Skeletal muscle satellite cell (primary cell): ENCODE data around the gene CCDC141.
A peak's percentile ranks its signal among the peaks of the same experiment; 100 is the strongest.
"Not testable (repeated sequence)": the region's sequence is repeated elsewhere in the genome, so short reads cannot be mapped to it uniquely, and the experiment has no call there.

Experiments used
- H3K27me3 ChIP-seq: 2 replicates; pipeline ENCODE4 v1.7.0; 2013; ENCODE audit warnings: low read length; ENCODE audit not compliant: control insufficient read depth, insufficient read depth
- H3K36me3 ChIP-seq: 2 replicates; pipeline ENCODE4 v1.7.0; 2013; ENCODE audit warnings: mild to moderate bottlenecking, control low read depth, low read length; ENCODE audit not compliant: insufficient read depth
- H3K4me1 ChIP-seq: 2 replicates; pipeline ENCODE4 v1.7.0; 2013; ENCODE audit warnings: low read length; ENCODE audit not compliant: control insufficient read depth, insufficient read depth
- H3K4me2 ChIP-seq: 2 replicates; pipeline ENCODE4 v1.7.0; 2013; ENCODE audit warnings: mild to moderate bottlenecking, low read length
- H3K4me3 ChIP-seq: 2 replicates; pipeline ENCODE4 v1.7.0; 2013; ENCODE audit warnings: low read length
- H3K9ac ChIP-seq: 2 replicates; pipeline ENCODE4 v1.7.0; 2013; ENCODE audit warnings: mild to moderate bottlenecking, low read depth, low read length, moderate library complexity
- H3K9me3 ChIP-seq: replicated peaks from 2 replicates; pipeline ENCODE4 v1.7.0; 2013; ENCODE audit warnings: mild to moderate bottlenecking, control low read depth, low read length

Gene CCDC141

GRCh38 chr2:179069685-179070084 lies 19.7 kb upstream of the CCDC141 start:
- Histone ChIP-seq H3K4me2 (no peak overlapping the region), H3K9me3 (no peaks in the 10 kb centered on the region), H3K27me3 (no peaks in the 10 kb centered on the region), H3K4me1 (no peaks in the 10 kb centered on the region), H3K4me3 (no peak overlapping the region), H3K9ac (no peak overlapping the region), H3K36me3 (no peaks in the 10 kb centered on the region)

- Histone ChIP-seq H3K4me1 (no peaks in the 10 kb centered on the region), H3K9me3 (no peaks in the 10 kb centered on the region), H3K4me2 (no peak overlapping the region), H3K36me3 (no peaks in the 10 kb centered on the region), H3K27me3 (no peaks in the 10 kb centered on the region), H3K9ac (no peak overlapping the region), H3K4me3 (no peak overlapping the region)
These were observed 19.2 kb upstream of the CCDC141 start for GRCh38 chr2:179068991-179069643.

DNA sequence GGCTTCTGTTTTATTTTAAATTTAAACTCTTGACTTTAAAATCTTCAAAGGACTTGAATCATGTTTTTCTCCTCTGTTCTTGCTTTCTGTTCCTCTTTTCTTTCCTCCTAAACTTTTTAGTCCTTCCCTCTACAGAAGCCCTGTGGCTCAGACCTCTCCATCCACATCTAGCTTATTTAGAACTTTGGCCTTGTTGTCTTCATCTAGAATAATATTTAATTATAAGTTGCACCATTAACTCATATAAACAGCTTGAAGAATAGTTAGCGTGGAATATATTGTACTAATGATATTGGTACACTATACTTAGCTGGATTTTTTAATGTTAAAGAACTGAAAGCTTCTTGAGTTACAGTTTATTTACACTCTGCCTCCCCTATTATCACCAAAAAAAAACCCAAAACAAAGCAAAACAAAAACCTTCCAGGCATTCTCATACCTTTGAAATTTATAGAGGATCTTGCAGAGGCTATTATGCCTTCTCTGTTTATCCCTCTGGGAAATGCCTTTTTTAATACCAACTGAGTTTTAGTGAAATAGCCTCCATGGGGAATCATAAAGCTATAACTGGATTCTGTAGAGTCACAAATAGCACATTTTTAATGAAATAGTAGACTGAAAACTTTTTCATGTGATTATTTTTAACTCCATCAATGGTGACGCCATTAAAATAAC lies 9.2 kb upstream of the CCDC141 start:
- Histone ChIP-seq H3K4me2 (no peak overlapping the region), H3K9ac (no peak overlapping the region), H3K36me3 (no peaks in the 10 kb centered on the region), H3K4me1 (peaks cover 7% of the 10 kb centered on the region), H3K27me3 (no peaks in the 10 kb centered on the region), H3K9me3 (no peaks in the 10 kb centered on the region), H3K4me3 (no peak overlapping the region)

- Histone ChIP-seq H3K27me3 (no peaks in the 10 kb centered on the region), H3K4me3 (no peak overlapping the region), H3K4me2 (no peak overlapping the region), H3K9ac (no peak overlapping the region), H3K9me3 (no peaks in the 10 kb centered on the region), H3K36me3 (no peaks in the 10 kb centered on the region), H3K4me1 (peaks cover 7% of the 10 kb centered on the region)
These were observed 7.8 kb upstream of the CCDC141 start for GRCh38 chr2:179057737-179058136.

DNA sequence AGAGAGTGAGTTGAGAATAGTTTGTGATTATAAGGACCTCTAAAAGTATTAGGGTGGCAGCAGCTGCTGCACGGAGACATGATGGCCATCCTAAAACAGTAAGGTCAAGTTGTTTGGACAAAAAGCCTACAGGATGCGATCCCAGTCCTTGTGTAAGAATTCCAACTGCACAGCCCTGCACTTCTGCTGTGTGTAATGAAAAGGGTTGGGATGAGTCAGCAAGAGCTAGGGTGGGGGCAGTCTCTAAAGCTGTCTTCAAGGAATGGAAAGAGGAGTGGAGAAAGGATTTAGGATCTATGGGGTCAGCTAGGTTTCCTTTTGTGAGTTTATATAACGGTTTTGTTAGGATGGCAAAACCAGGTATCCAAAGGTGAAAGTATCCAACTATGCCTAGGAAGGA lies 3.6 kb upstream of the CCDC141 start:
- peaks cover 27% of the 10 kb centered on the region for H3K4me1 ChIP-seq
- not testable (repeated sequence) for H3K36me3 ChIP-seq, H3K4me2 ChIP-seq, H3K9ac ChIP-seq, H3K4me3 ChIP-seq, H3K27me3 ChIP-seq, H3K9me3 ChIP-seq

- H3K4me1 ChIP-seq = peaks cover 21% of the 10 kb centered on the region
- no peak overlapping the region for H3K9ac ChIP-seq
- no peaks in the 10 kb centered on the region for H3K36me3 ChIP-seq
- peak overlapping the region; percentile 76 for H3K4me2 ChIP-seq
- H3K27me3 ChIP-seq = no peaks in the 10 kb centered on the region
- peak overlapping the region; percentile 43 for H3K4me3 ChIP-seq
- H3K9me3 ChIP-seq = no peaks in the 10 kb centered on the region
These were observed 1.3 kb upstream of the CCDC141 start for GRCh38 chr2:179051250-179051649.

GRCh38 chr2:179050755-179051154 lies 818 bp upstream of the CCDC141 start:
- peaks cover 21% of the 10 kb centered on the region for H3K4me1 ChIP-seq
- peak overlapping the region; percentile 27 for H3K9ac ChIP-seq
- H3K4me2 ChIP-seq = peak overlapping the region; percentile 76
- H3K36me3 ChIP-seq = no peaks in the 10 kb centered on the region
- H3K27me3 ChIP-seq = no peaks in the 10 kb centered on the region
- peak overlapping the region; percentile 43 for H3K4me3 ChIP-seq
- no peaks in the 10 kb centered on the region for H3K9me3 ChIP-seq

GRCh38 chr2:179049203-179049545 lies 763 bp downstream of the CCDC141 start:
- no peak overlapping the region for H3K4me3 ChIP-seq
- peaks cover 21% of the 10 kb centered on the region for H3K4me1 ChIP-seq
- H3K36me3 ChIP-seq = no peaks in the 10 kb centered on the region
- no peak overlapping the region for H3K4me2 ChIP-seq
- no peak overlapping the region for H3K9ac ChIP-seq
- H3K27me3 ChIP-seq = no peaks in the 10 kb centered on the region
- no peaks in the 10 kb centered on the region for H3K9me3 ChIP-seq

GRCh38 chr2:179048099-179048498 lies 1.8 kb downstream of the CCDC141 start:
- no peak overlapping the region for H3K4me2 ChIP-seq
- no peaks in the 10 kb centered on the region for H3K9me3 ChIP-seq
- H3K27me3 ChIP-seq = no peaks in the 10 kb centered on the region
- no peak overlapping the region for H3K9ac ChIP-seq
- no peak overlapping the region for H3K4me3 ChIP-seq
- no peaks in the 10 kb centered on the region for H3K36me3 ChIP-seq
- peaks cover 21% of the 10 kb centered on the region for H3K4me1 ChIP-seq

DNA sequence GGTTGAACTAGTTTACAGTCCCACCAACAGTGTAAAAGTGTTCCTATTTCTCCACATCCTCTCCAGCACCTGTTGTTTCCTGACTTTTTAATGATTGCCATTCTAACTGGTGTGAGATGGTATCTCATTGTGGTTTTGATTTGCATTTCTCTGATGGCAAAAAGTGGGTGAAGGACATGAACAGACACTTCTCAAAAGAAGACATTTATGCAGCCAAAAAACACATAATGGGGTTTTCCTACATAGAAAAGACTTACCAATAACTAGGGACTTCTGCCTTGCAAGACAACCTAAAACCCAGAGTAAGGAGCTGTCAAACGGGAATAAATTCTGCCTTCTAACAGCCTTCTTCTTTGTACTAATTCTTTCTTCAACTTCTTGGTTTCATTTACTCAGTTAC lies 4.3 kb downstream of the CCDC141 start:
- H3K36me3 ChIP-seq, H3K27me3 ChIP-seq, H3K4me3 ChIP-seq, H3K9ac ChIP-seq, H3K9me3 ChIP-seq, H3K4me2 ChIP-seq: not testable (repeated sequence)
- H3K4me1 ChIP-seq = peaks cover 11% of the 10 kb centered on the region

DNA sequence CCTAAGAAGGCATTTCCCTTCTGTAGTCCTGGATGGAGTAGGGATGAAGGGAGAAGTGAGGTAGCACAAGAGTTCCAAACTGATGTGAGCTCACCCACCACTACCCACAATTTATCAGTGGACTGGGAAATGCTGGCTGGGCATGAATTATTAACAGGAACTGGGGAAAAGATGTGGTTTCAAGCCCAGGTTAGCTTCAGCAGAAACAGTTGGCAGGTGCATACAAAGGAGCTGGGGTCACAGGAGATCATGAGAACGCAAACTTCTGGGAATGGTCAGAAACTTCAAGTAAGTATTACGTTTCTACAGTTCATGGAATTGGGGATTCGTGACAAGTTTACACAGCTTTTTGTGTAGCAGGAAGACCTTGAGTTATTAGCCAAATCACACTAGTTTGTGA lies 5.4 kb downstream of the CCDC141 start:
- H3K9ac ChIP-seq = no peak overlapping the region
- no peaks in the 10 kb centered on the region for H3K9me3 ChIP-seq
- no peak overlapping the region for H3K4me3 ChIP-seq
- peaks cover under 1% of the 10 kb centered on the region for H3K4me1 ChIP-seq
- H3K27me3 ChIP-seq = no peaks in the 10 kb centered on the region
- H3K36me3 ChIP-seq = no peaks in the 10 kb centered on the region
- no peak overlapping the region for H3K4me2 ChIP-seq

- no peak overlapping the region for H3K4me2 ChIP-seq
- H3K36me3 ChIP-seq = no peaks in the 10 kb centered on the region
- no peaks in the 10 kb centered on the region for H3K27me3 ChIP-seq
- H3K9me3 ChIP-seq = no peaks in the 10 kb centered on the region
- no peak overlapping the region for H3K9ac ChIP-seq
- H3K4me3 ChIP-seq = no peak overlapping the region
- H3K4me1 ChIP-seq = peaks cover 4% of the 10 kb centered on the region
These were observed 12.1 kb downstream of the CCDC141 start for GRCh38 chr2:179037807-179038206.
